BJ (cell line): ENCODE measurements around the gene ZDBF2. TPM values are rescaled to one million over a fixed set of nuclear protein-coding genes. Genes with fewer than 3 reads are reported as not detected.

Experiments
- CTCF ChIA-PET: fragments of 350-600 bp; formaldehyde crosslinking; extraction: SDS; loops from one replicate; lab custom pipeline; 2021; ENCODE audit warnings: antibody characterized with exemption, inconsistent platforms; lab: Yijun Ruan, JAX
- POLR2A ChIA-PET: fragments of 300-600 bp; sonication (Branson Sonifier 250); formaldehyde crosslinking; extraction: SDS; loops from one replicate; lab custom pipeline; 2021; ENCODE audit warnings: antibody characterized with exemption; lab: Charles Lee
- DNase-seq: peaks from one replicate; pipeline ENCODE4 v3.0.0-alpha.2; 2011; ENCODE audit warnings: low read depth
- H3K27me3 ChIP-seq: 2 replicates; pipeline ENCODE4 v1.6.0; 2011; ENCODE audit warnings: low read length; ENCODE audit not compliant: control insufficient read depth, insufficient read depth
- H3K36me3 ChIP-seq: 2 replicates; pipeline ENCODE4 v1.5.1; 2011; ENCODE audit warnings: low read length; ENCODE audit not compliant: control insufficient read depth, insufficient read depth
- H3K4me3 ChIP-seq: 2 replicates; pipeline ENCODE4 v1.5.1; 2011; ENCODE audit warnings: low read depth, mild to moderate bottlenecking, control low read depth, low read length
- polyA plus RNA-seq: library from polyadenylated mRNA; depleted of rRNA; stranded (reverse); fragments of >200 nt; gene quantifications from 2 replicates; pipeline ENCODE4 v1.2.3, GENCODE V29; 2011
- TF ChIP-seq, protein P1 (sequence below): IDR thresholded peaks from 2 replicates; pipeline ENCODE4 v1.5.1; 2011; ENCODE audit warnings: low read depth, mild to moderate bottlenecking, control low read depth, inconsistent platforms, low read length, moderate library complexity; ENCODE audit not compliant: insufficient read depth

The ZDBF2 gene
- polyA plus RNA-seq, 1 experiment: 2.5 TPM

DNA sequence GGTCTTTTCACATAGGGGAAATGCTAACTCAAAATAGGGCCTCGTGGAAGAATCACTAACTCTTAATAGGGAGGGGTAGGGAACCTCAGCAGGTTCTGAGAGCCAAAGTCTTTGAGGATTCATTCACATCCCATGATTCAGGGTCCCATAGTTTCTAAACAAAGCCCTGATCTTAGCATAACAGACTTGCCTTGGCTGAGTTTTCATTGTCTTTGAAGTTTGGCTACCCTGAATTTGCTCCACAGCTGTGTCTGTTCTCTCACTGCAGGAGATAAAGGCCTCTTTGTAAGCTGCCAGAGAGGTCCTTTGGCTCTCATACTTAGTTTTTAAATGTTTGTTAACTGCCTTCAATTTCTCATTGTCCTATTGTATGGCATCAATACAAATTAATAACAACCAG, 54.5 kb downstream of the ZDBF2 start:
- CTCF ChIA-PET: no interaction called here
- POLR2A ChIA-PET: no interaction called here
- no peak for DNase-seq
- Histone ChIP-seq H3K4me3 (no peak overlapping the region), H3K36me3 (no peaks in the 10 kb centered on the region), H3K27me3 (no peaks in the 10 kb centered on the region)
- TF ChIP-seq, protein P1, sequence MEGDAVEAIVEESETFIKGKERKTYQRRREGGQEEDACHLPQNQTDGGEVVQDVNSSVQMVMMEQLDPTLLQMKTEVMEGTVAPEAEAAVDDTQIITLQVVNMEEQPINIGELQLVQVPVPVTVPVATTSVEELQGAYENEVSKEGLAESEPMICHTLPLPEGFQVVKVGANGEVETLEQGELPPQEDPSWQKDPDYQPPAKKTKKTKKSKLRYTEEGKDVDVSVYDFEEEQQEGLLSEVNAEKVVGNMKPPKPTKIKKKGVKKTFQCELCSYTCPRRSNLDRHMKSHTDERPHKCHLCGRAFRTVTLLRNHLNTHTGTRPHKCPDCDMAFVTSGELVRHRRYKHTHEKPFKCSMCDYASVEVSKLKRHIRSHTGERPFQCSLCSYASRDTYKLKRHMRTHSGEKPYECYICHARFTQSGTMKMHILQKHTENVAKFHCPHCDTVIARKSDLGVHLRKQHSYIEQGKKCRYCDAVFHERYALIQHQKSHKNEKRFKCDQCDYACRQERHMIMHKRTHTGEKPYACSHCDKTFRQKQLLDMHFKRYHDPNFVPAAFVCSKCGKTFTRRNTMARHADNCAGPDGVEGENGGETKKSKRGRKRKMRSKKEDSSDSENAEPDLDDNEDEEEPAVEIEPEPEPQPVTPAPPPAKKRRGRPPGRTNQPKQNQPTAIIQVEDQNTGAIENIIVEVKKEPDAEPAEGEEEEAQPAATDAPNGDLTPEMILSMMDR: no peak

DNA sequence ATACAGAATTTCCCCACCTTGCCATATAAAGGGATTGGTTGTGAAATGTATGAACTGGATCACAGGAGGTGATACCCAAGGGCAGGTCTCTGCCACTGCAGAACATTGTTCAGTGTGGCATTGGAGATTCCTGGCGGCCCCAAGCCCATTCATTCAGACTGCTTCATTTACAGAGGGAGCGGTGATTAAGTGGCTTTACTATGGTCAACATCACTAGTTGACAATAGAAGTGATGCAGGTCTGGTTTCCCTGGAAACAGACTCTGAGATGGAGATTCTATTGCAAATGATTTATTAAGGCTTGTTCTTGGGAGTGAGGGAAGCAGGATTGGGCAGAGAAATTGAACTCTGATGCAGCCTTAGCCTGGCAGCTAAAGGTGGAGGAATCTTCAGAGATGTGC, 62.4 kb downstream of the ZDBF2 start:
- TF ChIP-seq, protein P1: no peak
- no peak for DNase-seq
- Histone ChIP-seq H3K36me3 (no peaks in the 10 kb centered on the region), H3K27me3 (no peaks in the 10 kb centered on the region), H3K4me3 (no peak overlapping the region)
- ChIA-PET CTCF (no interaction called here), POLR2A (no interaction called here)

DNA sequence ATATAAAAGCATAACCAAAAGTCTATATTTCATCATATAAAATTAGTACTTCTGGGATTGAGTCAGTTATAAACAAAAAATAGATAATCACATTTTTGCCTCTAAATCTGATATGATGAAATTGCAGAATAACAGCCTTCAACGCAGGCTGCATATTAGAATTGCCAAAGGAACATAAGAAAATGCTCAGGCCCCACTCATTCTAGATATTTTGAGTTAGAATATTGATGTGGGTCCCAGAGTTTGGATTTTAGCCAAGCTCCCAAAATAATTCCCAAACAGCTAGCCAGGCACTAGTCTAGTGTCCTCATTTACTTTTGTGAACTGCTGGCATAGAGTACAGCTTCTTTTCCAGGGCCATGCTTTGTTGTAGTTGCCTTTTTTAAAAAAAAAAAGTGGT, 63.5 kb downstream of the ZDBF2 start:
- ChIA-PET CTCF (no interaction called here), POLR2A (no interaction called here)
- no peaks in the 10 kb centered on the region for H3K27me3 ChIP-seq
- no peak overlapping the region for H3K4me3 ChIP-seq
- TF ChIP-seq, protein P1: no peak
- no peak for DNase-seq
- no peaks in the 10 kb centered on the region for H3K36me3 ChIP-seq

DNA sequence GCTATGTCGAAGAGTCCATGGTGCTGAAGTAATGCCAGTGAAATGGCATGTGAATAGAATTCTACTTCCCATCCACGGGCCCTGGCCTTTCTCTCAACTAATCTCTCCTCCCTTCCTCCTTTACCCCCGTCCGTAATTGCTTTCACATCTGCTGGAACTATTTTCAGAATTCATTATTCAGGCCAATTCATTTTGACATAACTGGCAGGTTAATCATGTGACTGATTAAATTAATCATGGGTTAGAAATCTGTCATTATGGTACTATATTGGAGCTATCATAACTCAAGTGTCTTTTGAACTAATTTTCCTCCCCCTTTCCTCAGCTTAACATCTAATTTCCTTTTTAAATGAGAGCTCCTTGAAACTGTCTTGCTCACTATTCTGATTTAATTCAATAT, 66.9 kb downstream of the ZDBF2 start:
- H3K36me3 ChIP-seq: no peaks in the 10 kb centered on the region
- no peak overlapping the region for H3K4me3 ChIP-seq
- DNase-seq: no peak
- H3K27me3 ChIP-seq: no peaks in the 10 kb centered on the region
- CTCF ChIA-PET: no interaction called here
- POLR2A ChIA-PET: no interaction called here
- TF ChIP-seq, protein P1: no peak

DNA sequence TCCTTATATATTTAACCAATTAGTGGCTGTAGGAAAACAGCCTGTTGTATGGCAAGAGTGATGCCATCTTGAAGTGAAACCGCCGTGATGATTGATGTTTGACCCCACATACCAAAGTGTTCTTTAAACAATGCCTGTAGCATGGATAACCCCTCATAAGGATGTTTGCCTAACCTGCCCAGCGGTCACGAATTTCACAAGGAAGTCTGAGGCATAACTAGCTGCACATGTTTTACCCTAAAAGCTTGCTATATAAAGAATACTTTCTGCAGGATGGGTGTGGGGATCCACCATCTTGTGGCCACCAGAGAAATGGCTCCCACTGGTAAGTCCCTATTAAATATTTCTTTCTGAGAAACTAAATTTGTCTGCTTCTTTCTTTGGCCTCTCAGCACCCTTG, 68.7 kb downstream of the ZDBF2 start:
- TF ChIP-seq, protein P1: no peak
- POLR2A ChIA-PET: no interaction called here
- no peak for DNase-seq
- no peaks in the 10 kb centered on the region for H3K36me3 ChIP-seq
- no peak overlapping the region for H3K4me3 ChIP-seq
- H3K27me3 ChIP-seq: no peaks in the 10 kb centered on the region
- CTCF ChIA-PET: no interaction called here
